Measurements from ENCODE around the gene FGFBP2.

The FGFBP2 gene

GRCh38 chr4:15914736-15915135 is 48.2 kb downstream of the FGFBP2 start:
- no peak overlapping the region for H3K4me3 ChIP-seq (ENCODE audit: low read depth, low read length)
- no peak for TF ChIP-seq CTCF (IDR thresholded peaks at IDR 0.05; ENCODE audit: low read depth, low read length, missing control alignments)
- no peak for DNase-seq (ENCODE audit: low read depth)

- DNase-seq (ENCODE audit: low read depth) = no peak
Measured at GRCh38 chr4:15914291-15914690, 48.7 kb downstream of the FGFBP2 start.

GRCh38 chr4:15913631-15913970 is 49.4 kb downstream of the FGFBP2 start:
- TF ChIP-seq CTCF (IDR thresholded peaks at IDR 0.05; ENCODE audit: low read depth, low read length, missing control alignments) = no peak
- no peak overlapping the region for H3K4me3 ChIP-seq (ENCODE audit: low read depth, low read length)
- no peak for DNase-seq (ENCODE audit: low read depth)

More at GRCh38 chr4:15914291-15914690, 48.7 kb downstream of the FGFBP2 start:
- no peak overlapping the region for H3K4me3 ChIP-seq (ENCODE audit: low read depth, low read length)
- no peak for TF ChIP-seq CTCF (IDR thresholded peaks at IDR 0.05; ENCODE audit: low read depth, low read length, missing control alignments)

GRCh38 chr4:15912961-15913630 is 49.9 kb downstream of the FGFBP2 start:
- H3K4me3 ChIP-seq (ENCODE audit: low read depth, low read length) = no peak overlapping the region
- TF ChIP-seq CTCF (IDR thresholded peaks at IDR 0.05; ENCODE audit: low read depth, low read length, missing control alignments) = no peak
- DNase-seq (ENCODE audit: low read depth) = no peak

- no peak for DNase-seq (ENCODE audit: low read depth)
- TF ChIP-seq CTCF (IDR thresholded peaks at IDR 0.05; ENCODE audit: low read depth, low read length, missing control alignments) = no peak
- no peak overlapping the region for H3K4me3 ChIP-seq (ENCODE audit: low read depth, low read length)
Measured at GRCh38 chr4:15912236-15912635, 50.7 kb downstream of the FGFBP2 start.

All from GM12864 (cell line).